Lung (tissue), 12 donors: Measurements from ENCODE around the gene AUTS2. TPM values are rescaled to one million over a fixed set of nuclear protein-coding genes. Genes with fewer than 3 reads are reported as not detected.

Experiments
- ATAC-seq: fragments of 200-7000 bp; cut with Tn5 transposase; one replicate; pipeline ENCODE4 v1.9.1; 2020; ENCODE audit warnings: moderate number of reproducible peaks; ENCODE audit not compliant: insufficient read depth, low FRiP score
- DNase-seq, 3 donors: peaks; one replicate each; pipeline ENCODE4 v3.0.0-alpha.2; 2013 to 2017
- H3K27ac ChIP-seq, 2 donors: one replicate each; pipeline ENCODE4 v1.5.1; 2013; ENCODE audit warnings: mild to moderate bottlenecking in 2 of 2, moderate library complexity in 2 of 2, control low read depth in 1 of 2, inconsistent platforms in 1 of 2, low read depth in 1 of 2, low read length in 1 of 2
- H3K27me3 ChIP-seq, 3 donors: one replicate each; pipeline ENCODE4 v1.5.1; 2013; ENCODE audit warnings: low read length in 2 of 3; ENCODE audit not compliant: control insufficient read depth in 3 of 3, insufficient read depth in 3 of 3
- H3K36me3 ChIP-seq, 4 donors: one replicate each; pipeline ENCODE4 v1.5.1; 2013; ENCODE audit warnings: low read length in 4 of 4, mild to moderate bottlenecking in 1 of 4, moderate library complexity in 1 of 4; ENCODE audit not compliant: control insufficient read depth in 4 of 4, insufficient read depth in 4 of 4
- H3K4me1 ChIP-seq, 5 donors: one replicate each; pipeline ENCODE4 v1.5.1; 2013; ENCODE audit warnings: low read length in 5 of 5, mild to moderate bottlenecking in 2 of 5, moderate library complexity in 1 of 5; ENCODE audit not compliant: control insufficient read depth in 5 of 5, insufficient read depth in 5 of 5
- H3K4me3 ChIP-seq: one replicate; pipeline ENCODE4 v1.5.1; 2013; ENCODE audit warnings: mild to moderate bottlenecking, control low read depth, moderate library complexity
- H3K9ac ChIP-seq, 2 donors: one replicate each; pipeline ENCODE4 v1.5.1; 2013; ENCODE audit warnings: low read length in 2 of 2, control low read depth in 1 of 2; ENCODE audit not compliant: insufficient read depth in 1 of 2
- H3K9me3 ChIP-seq, 4 donors: one replicate each; pipeline ENCODE4 v1.5.1; 2013; ENCODE audit warnings: low read length in 3 of 4, mild to moderate bottlenecking in 1 of 4, moderate library complexity in 1 of 4; ENCODE audit not compliant: control insufficient read depth in 4 of 4, insufficient read depth in 3 of 4
- CTCF ChIP-seq: IDR thresholded peaks from 2 replicates; pipeline ENCODE4 v1.5.1; 2012; ENCODE audit warnings: mild to moderate bottlenecking; ENCODE audit errors: control extremely low read depth, extremely low read depth
- WGBS, 2 donors: extraction: QIAGEN DNeasy Blood & Tissue Kit; methylation state at CpG; one replicate each; pipeline ENCODE4 v1.1.7; 2013; 5-methylcytosine and 5-hydroxymethylcytosine counted together
- polyA plus RNA-seq, 2 donors: library from polyadenylated mRNA; stranded (reverse); fragments of 200-250 nt; gene quantifications; one replicate each; pipeline ENCODE4 v1.2.1, GENCODE V29; 2013
- total RNA-seq, 2 donors: library from RNA; depleted of rRNA in 1 of 2; stranded (reverse); fragments of >200 nt in 1 of 2; gene quantifications; one replicate each; pipeline ENCODE4 v1.2.1, GENCODE V29; 2014 to 2021
- donor health status: control.
- donor health status: control.
- donor health status: Bipolar disorder and iron deficiency.
- donor health status: healthy.
- donor health status: DM: yes; HTN: yes; CAD: no.

Gene AUTS2
- total and polyA plus RNA-seq, 4 donors: 11.8 to 115 (median 40.6) TPM

- ATAC-seq (no peak), DNase-seq (no peak)
- peaks cover 0 to 3% (median 2%) of the 10 kb centered on the region in 4 donors for H3K9me3 ChIP-seq
- H3K4me1 ChIP-seq: no peaks in the 10 kb centered on the region
- no peak overlapping the region for H3K9ac ChIP-seq
- 95 to 96% methylated on average over 2 of the region's 2 CpGs for WGBS, 2 donors
- TF ChIP-seq CTCF: no peak
- H3K4me3 ChIP-seq: no peak overlapping the region
- no peaks in the 10 kb centered on the region for H3K36me3 ChIP-seq
- no peaks in the 10 kb centered on the region for H3K27me3 ChIP-seq
- no peak overlapping the region for H3K27ac ChIP-seq
Measured at GRCh38 chr7:70544016-70544415, 945.7 kb downstream of the AUTS2 start.

DNA sequence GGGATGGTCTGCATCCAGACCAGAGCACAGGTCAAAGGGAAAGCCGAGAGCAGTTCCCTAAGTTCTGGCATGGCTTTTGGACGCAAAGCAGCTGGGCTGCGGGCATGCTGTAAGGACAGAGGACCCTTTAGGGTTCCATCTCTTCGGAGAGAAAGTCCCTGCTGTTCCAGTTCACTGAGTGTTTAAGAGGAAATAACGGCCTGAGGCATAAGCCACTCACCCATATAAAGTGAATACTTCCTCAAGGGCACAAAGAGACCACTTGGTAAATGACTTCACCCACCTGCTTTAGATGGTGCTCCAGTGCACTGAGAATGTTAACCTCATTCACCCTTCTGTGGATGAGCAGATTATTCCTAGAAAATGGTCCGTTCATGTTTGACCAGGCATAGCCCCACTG, 946.9 kb downstream of the AUTS2 start:
- no peak overlapping the region for H3K27ac ChIP-seq
- no peaks in the 10 kb centered on the region for H3K36me3 ChIP-seq
- no peaks in the 10 kb centered on the region for H3K27me3 ChIP-seq
- DNase-seq (no peak), ATAC-seq (no peak)
- peaks cover 0 to 3% (median 2%) of the 10 kb centered on the region in 4 donors for H3K9me3 ChIP-seq
- TF ChIP-seq CTCF: no peak
- H3K4me1 ChIP-seq: no peaks in the 10 kb centered on the region
- WGBS, 2 donors: 83 to 88% methylated on average over 6 of the region's 6 CpGs
- H3K9ac ChIP-seq: no peak overlapping the region
- no peak overlapping the region for H3K4me3 ChIP-seq

- H3K27ac ChIP-seq: no peak overlapping the region
- ATAC-seq: no peak
- peaks cover 0 to 3% (median 0%) of the 10 kb centered on the region in 5 donors for H3K4me1 ChIP-seq
- H3K9ac ChIP-seq: no peak overlapping the region
- no peak for TF ChIP-seq CTCF
- WGBS, 2 donors: 73 to 85% methylated on average over 3 of the region's 3 CpGs
- H3K27me3 ChIP-seq: no peaks in the 10 kb centered on the region
- no peak for DNase-seq
- H3K4me3 ChIP-seq: no peak overlapping the region
- no peaks in the 10 kb centered on the region for H3K36me3 ChIP-seq
- H3K9me3 ChIP-seq: peaks cover 0 to 3% (median 1%) of the 10 kb centered on the region in 4 donors
Measured at GRCh38 chr7:70552141-70552540, 953.9 kb downstream of the AUTS2 start.

DNA sequence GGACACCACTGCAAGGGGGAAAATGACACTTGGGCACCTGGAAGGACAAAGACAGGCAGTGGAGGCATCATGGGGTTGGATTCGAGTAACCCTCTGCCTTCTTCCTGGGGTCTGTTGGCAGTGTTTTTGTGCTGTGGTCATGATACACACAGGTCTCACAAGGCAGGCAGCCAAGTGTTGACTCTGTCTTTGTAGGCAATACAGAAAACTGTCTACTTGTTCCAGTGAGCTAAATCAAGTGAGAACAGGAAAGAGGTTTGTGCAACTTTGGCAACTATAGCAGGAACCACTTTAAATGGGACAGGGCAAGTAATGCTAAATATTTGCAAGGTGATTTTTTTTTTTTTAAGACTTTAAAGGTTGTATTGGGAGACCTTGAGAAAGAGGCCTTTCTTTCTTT, 955.1 kb downstream of the AUTS2 start:
- no peak overlapping the region for H3K9ac ChIP-seq
- no peaks in the 10 kb centered on the region for H3K9me3 ChIP-seq
- no peak for TF ChIP-seq CTCF
- H3K36me3 ChIP-seq: no peaks in the 10 kb centered on the region
- 62 to 81% methylated on average over 1 of the region's 1 CpG for WGBS, 2 donors
- no peak overlapping the region for H3K27ac ChIP-seq
- peak; percentile 47 for ATAC-seq
- H3K4me3 ChIP-seq: no peak overlapping the region
- H3K27me3 ChIP-seq: no peaks in the 10 kb centered on the region
- peaks cover 0 to 3% (median 0%) of the 10 kb centered on the region in 5 donors for H3K4me1 ChIP-seq
- DNase-seq: peak in 2 of 3 donors; percentile 33 to 56
